BJ (cell line): ENCODE data around the gene ANTKMT. TPM values are rescaled to one million over a fixed set of nuclear protein-coding genes. Genes with fewer than 3 reads are reported as not detected.

Experiments used
- CTCF ChIA-PET: fragments of 350-600 bp; formaldehyde crosslinking; extraction: SDS; loops from one replicate; lab custom pipeline; 2021; ENCODE audit warnings: antibody characterized with exemption, inconsistent platforms; lab: Yijun Ruan, JAX
- POLR2A ChIA-PET: fragments of 300-600 bp; sonication (Branson Sonifier 250); formaldehyde crosslinking; extraction: SDS; loops from one replicate; lab custom pipeline; 2021; ENCODE audit warnings: antibody characterized with exemption; lab: Charles Lee
- DNase-seq: peaks from one replicate; pipeline ENCODE4 v3.0.0-alpha.2; 2011; ENCODE audit warnings: low read depth
- H3K27me3 ChIP-seq: 2 replicates; pipeline ENCODE4 v1.6.0; 2011; ENCODE audit warnings: low read length; ENCODE audit not compliant: control insufficient read depth, insufficient read depth
- H3K36me3 ChIP-seq: 2 replicates; pipeline ENCODE4 v1.5.1; 2011; ENCODE audit warnings: low read length; ENCODE audit not compliant: control insufficient read depth, insufficient read depth
- H3K4me3 ChIP-seq: 2 replicates; pipeline ENCODE4 v1.5.1; 2011; ENCODE audit warnings: low read depth, mild to moderate bottlenecking, control low read depth, low read length
- polyA plus RNA-seq: library from polyadenylated mRNA; depleted of rRNA; stranded (reverse); fragments of >200 nt; gene quantifications from 2 replicates; pipeline ENCODE4 v1.2.3, GENCODE V29; 2011
- TF ChIP-seq, protein P1 (sequence below): IDR thresholded peaks from 2 replicates; pipeline ENCODE4 v1.5.1; 2011; ENCODE audit warnings: low read depth, mild to moderate bottlenecking, control low read depth, inconsistent platforms, low read length, moderate library complexity; ENCODE audit not compliant: insufficient read depth

Gene ANTKMT
- polyA plus RNA-seq, 1 experiment, result 10.7 TPM

DNA sequence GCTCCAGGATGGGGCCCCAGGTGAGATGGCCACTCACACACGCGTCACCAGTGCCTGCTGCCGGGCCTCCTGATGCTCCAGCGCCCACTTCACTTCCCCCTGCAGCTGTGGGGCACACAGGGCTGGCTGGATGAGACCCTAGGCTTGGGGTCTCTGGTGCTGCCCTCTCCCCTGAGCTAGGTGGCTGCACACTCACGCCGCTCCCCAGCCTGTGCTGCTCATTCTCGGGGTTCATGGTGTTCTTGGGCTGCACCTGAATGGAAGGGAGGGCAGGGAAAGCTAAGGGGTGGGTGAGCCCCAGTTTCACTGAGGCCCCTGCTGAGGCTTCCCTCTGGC is 4.1 kb downstream of the ANTKMT start:
- TF ChIP-seq, protein P1, sequence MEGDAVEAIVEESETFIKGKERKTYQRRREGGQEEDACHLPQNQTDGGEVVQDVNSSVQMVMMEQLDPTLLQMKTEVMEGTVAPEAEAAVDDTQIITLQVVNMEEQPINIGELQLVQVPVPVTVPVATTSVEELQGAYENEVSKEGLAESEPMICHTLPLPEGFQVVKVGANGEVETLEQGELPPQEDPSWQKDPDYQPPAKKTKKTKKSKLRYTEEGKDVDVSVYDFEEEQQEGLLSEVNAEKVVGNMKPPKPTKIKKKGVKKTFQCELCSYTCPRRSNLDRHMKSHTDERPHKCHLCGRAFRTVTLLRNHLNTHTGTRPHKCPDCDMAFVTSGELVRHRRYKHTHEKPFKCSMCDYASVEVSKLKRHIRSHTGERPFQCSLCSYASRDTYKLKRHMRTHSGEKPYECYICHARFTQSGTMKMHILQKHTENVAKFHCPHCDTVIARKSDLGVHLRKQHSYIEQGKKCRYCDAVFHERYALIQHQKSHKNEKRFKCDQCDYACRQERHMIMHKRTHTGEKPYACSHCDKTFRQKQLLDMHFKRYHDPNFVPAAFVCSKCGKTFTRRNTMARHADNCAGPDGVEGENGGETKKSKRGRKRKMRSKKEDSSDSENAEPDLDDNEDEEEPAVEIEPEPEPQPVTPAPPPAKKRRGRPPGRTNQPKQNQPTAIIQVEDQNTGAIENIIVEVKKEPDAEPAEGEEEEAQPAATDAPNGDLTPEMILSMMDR, result no peak
- no peak for DNase-seq
- CTCF ChIA-PET, result interaction anchor here (1.1 to 2.9 kb wide), 3 partner anchors 9 to 15 kb away, joined by 3 to 18 read pairs (median 14); partner anchors contain the start of genes CIAO3 and METRN
- no peaks in the 10 kb centered on the region for H3K27me3 ChIP-seq
- 0 out of 2 replicates have a peak, but pooled peaks cover 2% of the 10 kb centered on the region for H3K36me3 ChIP-seq
- POLR2A ChIA-PET, result no interaction called here
- no peak overlapping the region for H3K4me3 ChIP-seq

GRCh38 chr16:725463-726187 is 4.7 kb downstream of the ANTKMT start:
- Histone ChIP-seq H3K36me3 (0 out of 2 replicates have a peak, but pooled peaks cover 2% of the 10 kb centered on the region), H3K27me3 (no peaks in the 10 kb centered on the region), H3K4me3 (no peak overlapping the region)
- ChIA-PET POLR2A (no interaction called here), CTCF (interaction anchor here (1.1 to 2.9 kb wide), 4 partner anchors 10 to 15 kb away, joined by 3 to 18 read pairs (median 8); partner anchors contain the start of genes CIAO3 and METRN)
- DNase-seq, result no peak
- TF ChIP-seq, protein P1, result no peak

GRCh38 chr16:726188-726437 is 5.2 kb downstream of the ANTKMT start:
- no peak for DNase-seq
- ChIA-PET POLR2A (no interaction called here), CTCF (interaction anchor here (1.3 to 2.9 kb wide), 3 partner anchors 10 to 15 kb away, joined by 3 to 18 read pairs (median 14); partner anchors contain the start of gene METRN)
- TF ChIP-seq, protein P1, result no peak
- Histone ChIP-seq H3K4me3 (no peak overlapping the region), H3K27me3 (no peaks in the 10 kb centered on the region), H3K36me3 (0 out of 2 replicates have a peak, but pooled peaks cover 2% of the 10 kb centered on the region)

DNA sequence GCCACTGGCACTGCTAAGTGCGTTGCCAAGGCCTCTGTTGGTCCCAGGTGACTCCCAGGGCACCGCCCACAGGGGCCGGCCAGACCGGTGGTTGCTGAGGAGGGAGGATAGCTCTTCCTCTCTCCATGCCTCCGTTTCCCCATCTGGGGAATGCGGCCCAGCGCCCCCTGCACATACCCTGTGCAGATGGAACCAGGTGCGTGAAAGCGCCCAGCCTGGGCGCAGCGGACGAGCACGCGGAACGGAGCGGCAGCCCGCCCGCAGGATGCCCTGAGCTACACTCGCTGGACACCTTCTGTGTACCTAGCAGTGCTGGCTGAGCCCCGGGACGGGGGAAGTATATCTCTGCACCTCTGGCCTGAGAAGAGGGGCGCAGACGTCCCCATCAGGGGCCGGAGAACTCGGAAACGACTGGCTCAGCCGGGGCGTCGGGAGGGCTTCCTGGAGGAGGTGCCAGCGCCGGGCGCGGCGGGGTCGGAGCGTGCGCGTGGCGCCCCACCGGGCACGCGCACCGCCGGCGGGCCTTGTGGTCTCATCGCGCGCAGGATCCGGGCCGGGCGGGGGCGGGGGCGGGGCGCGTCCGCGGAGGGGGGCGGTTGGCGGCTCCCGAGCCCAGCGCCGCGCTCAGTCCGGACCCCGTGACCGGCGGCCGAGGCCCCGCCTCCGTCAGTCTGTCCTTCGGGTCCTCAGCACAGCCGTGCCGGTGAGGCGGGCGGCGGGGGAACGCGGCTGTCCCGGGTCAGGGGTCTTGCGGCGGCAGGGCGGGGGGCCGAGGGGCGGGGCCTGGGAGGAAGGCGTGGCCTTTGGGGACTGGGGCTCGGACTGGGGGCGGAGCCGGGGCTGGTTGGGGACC is 5.7 kb downstream of the ANTKMT start, which contains the start of the genes CCDC78 and HAGHL:
Gene CCDC78, minus strand, starts transcription at position 6 of the 853 bp plus-strand sequence. CDS start 76 bp downstream, outside the sequence.
Gene HAGHL, plus strand, starts transcription at position 669 of the 853 bp plus-strand sequence. CDS start 404 bp downstream, outside the sequence.
- Histone ChIP-seq H3K4me3 (peak within 1 kb of the TSS; percentile 66), H3K36me3 (peaks cover 4% of the 10 kb centered on the region; the same call in 1 of the 2 replicates), H3K27me3 (no peaks in the 10 kb centered on the region)
- CTCF ChIA-PET, result interaction anchor here (1.3 to 2.9 kb wide), 4 partner anchors 11 to 16 kb away, joined by 3 to 18 read pairs (median 14); partner anchors contain the start of gene METRN
- POLR2A ChIA-PET, result no interaction called here
- TF ChIP-seq, protein P1, result no peak
- no peak for DNase-seq
